WERI-Rb-1 (cell line): ENCODE results near the gene DAB1.
A peak's percentile ranks its signal among the peaks of the same experiment; 100 is the strongest.

Source experiments
- DNase-seq: peaks from one replicate; pipeline ENCODE4 v3.0.0-alpha.2; 2020
- H3K27ac ChIP-seq: fragments of 250-450 bp; sonication (Bioruptor Pico); 2 replicates; pipeline ENCODE4 v1.5.1; 2020; ENCODE audit warnings: mild to moderate bottlenecking, moderate library complexity
- H3K27me3 ChIP-seq: fragments of 250-450 bp; sonication (Bioruptor Pico); 2 replicates; pipeline ENCODE4 v1.5.1; 2021; ENCODE audit warnings: mild to moderate bottlenecking, low read depth, moderate library complexity; ENCODE audit not compliant: insufficient read depth, severe bottlenecking
- H3K36me3 ChIP-seq: fragments of 250-450 bp; sonication (Bioruptor Pico); 2 replicates; pipeline ENCODE4 v1.5.1; 2020; ENCODE audit warnings: mild to moderate bottlenecking, moderate library complexity
- H3K4me3 ChIP-seq: 2 replicates; pipeline ENCODE4 v1.5.1; 2011; ENCODE audit warnings: low read depth, mild to moderate bottlenecking, control low read depth, low read length
- H3K9me3 ChIP-seq: fragments of 250-450 bp; sonication (Bioruptor Pico); 2 replicates; pipeline ENCODE4 v1.5.1; 2021; ENCODE audit warnings: mild to moderate bottlenecking, moderate library complexity; ENCODE audit not compliant: severe bottlenecking
- TF ChIP-seq, protein P1 (sequence below): IDR thresholded peaks from 2 replicates; pipeline ENCODE4 v1.5.1; 2011; ENCODE audit warnings: low read depth, mild to moderate bottlenecking, control low read depth, inconsistent platforms, low read length

Gene DAB1

DNA sequence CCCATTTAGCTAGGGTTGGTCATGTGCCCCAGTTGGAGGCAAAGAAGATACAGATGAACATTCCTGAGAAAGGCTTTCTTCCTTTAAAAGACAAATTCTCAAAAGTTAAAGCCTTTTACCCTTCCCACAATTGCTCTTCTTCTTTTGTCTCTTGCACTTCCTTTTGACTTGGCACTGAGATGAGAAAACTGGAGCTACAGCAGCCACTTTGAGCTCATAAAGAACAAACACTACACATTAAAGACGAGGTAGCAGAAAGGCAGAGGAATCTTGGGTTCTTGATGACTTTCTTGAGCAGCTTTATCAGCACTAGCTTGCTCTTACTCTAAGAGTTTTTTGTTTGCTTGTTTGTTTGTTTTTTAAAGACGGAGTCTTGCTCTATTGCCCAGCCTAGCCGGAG lies 92.2 kb downstream of the DAB1 start:
- no peak for DNase-seq
- H3K4me3 ChIP-seq: no peak overlapping the region
- no peaks in the 10 kb centered on the region for H3K9me3 ChIP-seq
- no peak overlapping the region for H3K27ac ChIP-seq
- no peaks in the 10 kb centered on the region for H3K27me3 ChIP-seq
- TF ChIP-seq, protein P1, sequence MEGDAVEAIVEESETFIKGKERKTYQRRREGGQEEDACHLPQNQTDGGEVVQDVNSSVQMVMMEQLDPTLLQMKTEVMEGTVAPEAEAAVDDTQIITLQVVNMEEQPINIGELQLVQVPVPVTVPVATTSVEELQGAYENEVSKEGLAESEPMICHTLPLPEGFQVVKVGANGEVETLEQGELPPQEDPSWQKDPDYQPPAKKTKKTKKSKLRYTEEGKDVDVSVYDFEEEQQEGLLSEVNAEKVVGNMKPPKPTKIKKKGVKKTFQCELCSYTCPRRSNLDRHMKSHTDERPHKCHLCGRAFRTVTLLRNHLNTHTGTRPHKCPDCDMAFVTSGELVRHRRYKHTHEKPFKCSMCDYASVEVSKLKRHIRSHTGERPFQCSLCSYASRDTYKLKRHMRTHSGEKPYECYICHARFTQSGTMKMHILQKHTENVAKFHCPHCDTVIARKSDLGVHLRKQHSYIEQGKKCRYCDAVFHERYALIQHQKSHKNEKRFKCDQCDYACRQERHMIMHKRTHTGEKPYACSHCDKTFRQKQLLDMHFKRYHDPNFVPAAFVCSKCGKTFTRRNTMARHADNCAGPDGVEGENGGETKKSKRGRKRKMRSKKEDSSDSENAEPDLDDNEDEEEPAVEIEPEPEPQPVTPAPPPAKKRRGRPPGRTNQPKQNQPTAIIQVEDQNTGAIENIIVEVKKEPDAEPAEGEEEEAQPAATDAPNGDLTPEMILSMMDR: no peak
- no peaks in the 10 kb centered on the region for H3K36me3 ChIP-seq

DNA sequence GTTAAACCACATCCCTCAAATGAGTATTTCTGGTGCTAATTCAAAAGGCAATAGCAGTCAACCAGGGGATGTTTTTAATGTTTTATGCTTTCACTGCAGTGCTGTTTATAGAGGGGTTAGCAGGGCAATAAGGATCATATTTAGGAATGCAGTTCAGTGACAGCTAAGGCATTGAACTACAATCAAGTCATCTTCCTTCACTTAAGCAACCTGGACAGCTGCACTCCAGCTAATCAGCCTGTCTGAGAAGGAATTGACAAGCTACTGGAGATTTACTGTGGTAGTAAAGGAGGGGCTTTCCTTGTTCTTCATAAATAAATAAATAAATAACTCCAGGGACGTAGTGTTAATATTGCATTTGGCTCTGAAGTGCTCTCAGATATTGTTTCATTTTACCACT lies 93.9 kb downstream of the DAB1 start:
- Histone ChIP-seq H3K36me3 (no peaks in the 10 kb centered on the region), H3K9me3 (no peaks in the 10 kb centered on the region), H3K4me3 (no peak overlapping the region), H3K27ac (no peak overlapping the region), H3K27me3 (no peaks in the 10 kb centered on the region)
- TF ChIP-seq, protein P1: no peak
- peak; percentile 11 for DNase-seq

DNA sequence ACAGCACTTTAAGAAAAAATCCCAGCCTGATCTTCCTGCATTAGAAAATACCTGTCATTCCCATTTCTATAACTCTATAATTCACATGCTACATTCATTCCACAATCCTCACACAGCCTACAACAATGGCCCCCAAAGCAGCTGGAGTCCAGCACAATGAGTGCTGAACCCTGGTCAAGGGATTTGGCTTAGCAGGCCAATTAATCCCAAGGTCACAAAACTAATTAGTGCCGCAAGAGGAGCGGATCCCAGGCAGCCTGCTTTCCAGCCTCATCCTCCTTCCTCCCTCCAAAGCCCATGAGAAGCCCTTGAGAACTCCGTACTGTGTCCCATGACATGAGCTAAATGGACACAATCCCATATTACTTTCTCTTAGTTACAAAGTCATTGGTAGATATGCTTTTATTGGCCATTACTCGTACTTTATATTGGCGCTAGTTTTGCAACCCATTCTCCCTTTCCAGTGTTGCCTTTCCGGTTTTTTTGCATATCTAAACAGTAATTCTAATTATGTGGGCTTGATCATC lies 94.8 kb downstream of the DAB1 start:
- H3K27ac ChIP-seq: no peak overlapping the region
- no peak overlapping the region for H3K4me3 ChIP-seq
- H3K36me3 ChIP-seq: no peaks in the 10 kb centered on the region
- DNase-seq: peak; percentile 51
- TF ChIP-seq, protein P1: no peak
- no peaks in the 10 kb centered on the region for H3K9me3 ChIP-seq
- H3K27me3 ChIP-seq: no peaks in the 10 kb centered on the region

DNA sequence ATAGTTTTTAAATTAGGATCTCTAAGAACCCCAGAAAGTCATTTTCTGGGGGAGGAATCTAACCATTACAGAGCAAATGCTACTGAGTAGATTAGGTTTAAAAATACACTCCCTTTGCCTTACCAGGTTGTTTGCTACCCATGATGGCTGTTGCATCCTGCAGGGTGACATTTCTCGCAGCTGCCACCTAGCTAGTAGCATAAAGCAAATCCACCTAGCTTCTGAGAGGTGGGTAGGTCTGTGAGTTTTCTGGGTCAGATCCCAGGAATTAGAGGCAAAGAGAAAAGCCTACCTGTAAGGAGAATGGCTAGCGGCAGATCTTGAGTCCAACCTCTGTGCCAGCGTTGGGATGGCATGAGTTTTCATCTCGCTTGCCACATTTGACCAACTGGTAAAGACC lies 95.9 kb downstream of the DAB1 start:
- no peaks in the 10 kb centered on the region for H3K9me3 ChIP-seq
- H3K4me3 ChIP-seq: no peak overlapping the region
- DNase-seq: no peak
- TF ChIP-seq, protein P1: no peak
- no peaks in the 10 kb centered on the region for H3K36me3 ChIP-seq
- no peaks in the 10 kb centered on the region for H3K27me3 ChIP-seq
- H3K27ac ChIP-seq: no peak overlapping the region

DNA sequence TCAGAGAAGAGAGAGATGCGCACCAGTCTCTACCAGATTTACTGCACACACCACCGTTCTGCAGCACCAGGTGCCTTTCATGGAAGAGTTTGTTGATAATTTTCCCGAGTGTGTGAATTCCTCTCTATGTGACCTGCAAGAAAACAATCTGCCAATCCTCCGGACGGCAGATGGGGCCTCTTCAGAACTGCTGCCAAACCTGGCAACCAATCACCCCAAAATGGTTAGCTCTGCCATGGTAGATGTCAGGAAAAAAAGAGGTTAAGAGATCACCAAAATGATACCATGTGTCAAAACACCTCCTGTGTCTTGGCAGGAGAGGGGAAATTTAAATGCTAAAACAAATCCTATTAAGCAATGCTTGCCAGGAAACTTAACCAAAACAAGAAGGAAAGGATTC lies 96.5 kb downstream of the DAB1 start:
- H3K36me3 ChIP-seq: no peaks in the 10 kb centered on the region
- no peaks in the 10 kb centered on the region for H3K27me3 ChIP-seq
- TF ChIP-seq, protein P1: no peak
- no peak overlapping the region for H3K27ac ChIP-seq
- no peak for DNase-seq
- H3K4me3 ChIP-seq: no peak overlapping the region
- no peaks in the 10 kb centered on the region for H3K9me3 ChIP-seq

DNA sequence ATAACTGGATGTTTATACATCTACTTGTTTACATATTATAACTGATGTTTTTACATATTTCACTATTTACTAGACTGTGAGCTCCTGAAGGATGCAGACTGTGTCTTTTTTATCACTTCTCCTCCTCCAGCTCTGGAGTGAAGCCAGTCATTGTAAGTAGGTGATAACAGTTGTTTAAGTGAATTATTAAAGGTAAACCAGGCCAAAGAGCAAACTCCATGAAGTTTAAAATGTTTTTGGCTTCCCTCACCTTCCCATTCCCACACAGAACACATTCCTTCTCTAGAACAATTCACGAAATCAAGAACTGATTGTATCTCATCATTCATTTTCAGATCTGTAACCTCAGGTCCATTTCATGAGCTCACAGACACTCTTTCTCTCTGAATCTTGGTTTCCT lies 98.3 kb downstream of the DAB1 start:
- TF ChIP-seq, protein P1: no peak
- Histone ChIP-seq H3K27ac (no peak overlapping the region), H3K27me3 (no peaks in the 10 kb centered on the region), H3K9me3 (no peaks in the 10 kb centered on the region), H3K36me3 (no peaks in the 10 kb centered on the region), H3K4me3 (no peak overlapping the region)
- no peak for DNase-seq
